Measurements from ENCODE around the gene TASOR.
"Not testable (repeated sequence)": the region's sequence is repeated elsewhere in the genome, so short reads cannot be mapped to it uniquely, and the experiment has no call there.

Gene TASOR, protein sequence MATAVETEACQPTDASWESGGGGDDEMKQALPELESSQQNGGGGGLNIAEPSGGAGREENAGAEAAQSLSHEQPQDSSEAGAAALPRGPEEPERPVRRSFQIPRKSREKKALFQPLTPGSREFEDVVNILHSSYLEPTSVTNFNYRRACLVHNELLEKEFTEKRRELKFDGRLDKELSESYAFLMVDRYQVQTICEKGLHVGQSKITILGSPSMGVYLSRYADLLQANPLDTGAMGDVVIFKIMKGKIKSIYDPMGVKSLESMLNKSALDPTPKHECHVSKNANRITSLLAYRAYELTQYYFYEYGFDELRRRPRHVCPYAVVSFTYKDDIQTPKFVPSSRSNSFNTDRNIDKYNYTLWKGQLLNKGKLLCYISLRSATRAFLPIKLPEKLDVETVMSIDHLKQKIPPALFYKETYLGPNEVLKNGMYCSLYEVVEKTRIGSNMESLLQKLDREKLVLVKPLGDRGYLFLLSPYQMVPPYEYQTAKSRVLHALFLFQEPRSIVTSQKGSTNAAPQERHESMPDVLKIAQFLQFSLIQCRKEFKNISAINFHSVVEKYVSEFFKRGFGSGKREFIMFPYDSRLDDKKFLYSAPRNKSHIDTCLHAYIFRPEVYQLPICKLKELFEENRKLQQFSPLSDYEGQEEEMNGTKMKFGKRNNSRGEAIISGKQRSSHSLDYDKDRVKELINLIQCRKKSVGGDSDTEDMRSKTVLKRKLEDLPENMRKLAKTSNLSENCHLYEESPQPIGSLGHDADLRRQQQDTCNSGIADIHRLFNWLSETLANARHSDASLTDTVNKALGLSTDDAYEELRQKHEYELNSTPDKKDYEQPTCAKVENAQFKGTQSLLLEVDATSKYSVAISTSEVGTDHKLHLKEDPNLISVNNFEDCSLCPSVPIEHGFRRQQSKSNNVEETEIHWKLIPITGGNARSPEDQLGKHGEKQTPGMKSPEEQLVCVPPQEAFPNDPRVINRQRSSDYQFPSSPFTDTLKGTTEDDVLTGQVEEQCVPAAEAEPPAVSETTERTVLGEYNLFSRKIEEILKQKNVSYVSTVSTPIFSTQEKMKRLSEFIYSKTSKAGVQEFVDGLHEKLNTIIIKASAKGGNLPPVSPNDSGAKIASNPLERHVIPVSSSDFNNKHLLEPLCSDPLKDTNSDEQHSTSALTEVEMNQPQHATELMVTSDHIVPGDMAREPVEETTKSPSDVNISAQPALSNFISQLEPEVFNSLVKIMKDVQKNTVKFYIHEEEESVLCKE (N-terminal part only)
- total RNA-seq, result 125 to 205 reads per million in 2 donors

DNA sequence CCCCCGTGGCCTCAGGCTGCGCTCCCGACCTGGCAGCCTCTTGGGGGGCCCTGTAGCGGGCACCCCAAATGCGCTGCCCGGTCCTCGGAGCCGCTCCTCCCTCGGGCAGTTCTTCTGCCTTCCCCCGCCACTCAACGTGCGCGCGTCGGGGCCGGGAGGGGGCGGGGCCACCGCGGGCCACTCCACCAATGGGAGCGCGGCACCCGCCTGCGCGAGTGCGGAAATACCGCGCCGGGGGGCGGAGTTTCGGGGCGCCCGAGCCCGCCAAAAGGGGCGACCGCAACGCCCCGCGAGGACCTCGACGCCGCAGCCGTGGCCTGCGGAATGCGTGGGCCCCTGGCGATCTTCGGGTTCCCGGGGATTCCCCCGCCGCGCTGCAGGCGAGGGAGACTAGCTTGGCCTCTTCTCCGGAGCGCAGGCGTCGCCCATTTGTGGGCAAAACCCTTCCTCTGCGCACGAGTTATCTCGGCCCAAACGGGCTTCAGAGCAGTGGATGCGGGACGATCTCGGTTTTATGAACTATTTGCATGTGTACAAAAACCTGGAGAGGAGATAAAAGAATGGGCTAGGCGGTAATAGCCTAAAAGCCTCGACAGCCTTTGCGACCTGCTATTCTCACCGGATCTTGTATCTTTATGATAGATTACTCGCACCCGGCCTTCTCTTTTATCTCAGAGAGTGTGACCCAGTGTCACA lies at the start of gene TASOR:
TSS of gene TASOR (minus strand) at position 144 of the 696 bp plus-strand sequence. CDS start 259 bp downstream, outside the sequence.
- DNase-seq, result peak; percentile 76 to 94 (median 81)

DNA sequence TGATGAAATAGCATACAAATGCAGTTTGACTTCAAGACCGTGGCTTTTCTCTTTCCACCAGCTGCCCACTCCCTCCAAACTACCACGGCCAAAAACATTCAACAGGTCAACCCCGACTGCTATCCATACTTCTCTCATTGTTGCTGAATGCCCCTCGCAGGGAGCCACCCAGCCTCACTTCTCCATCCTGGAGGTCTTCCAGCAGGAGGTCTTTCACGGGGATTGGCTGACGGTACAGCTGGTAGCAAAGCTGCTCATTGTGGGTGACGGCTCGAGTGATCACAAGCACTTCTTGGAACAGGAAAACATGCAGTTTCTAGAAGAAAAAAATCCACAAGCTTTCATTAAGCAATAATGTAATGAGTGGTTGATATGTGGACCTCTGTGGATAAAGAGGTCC lies 49.0 kb upstream of the TASOR start:
- no peak for DNase-seq

DNA sequence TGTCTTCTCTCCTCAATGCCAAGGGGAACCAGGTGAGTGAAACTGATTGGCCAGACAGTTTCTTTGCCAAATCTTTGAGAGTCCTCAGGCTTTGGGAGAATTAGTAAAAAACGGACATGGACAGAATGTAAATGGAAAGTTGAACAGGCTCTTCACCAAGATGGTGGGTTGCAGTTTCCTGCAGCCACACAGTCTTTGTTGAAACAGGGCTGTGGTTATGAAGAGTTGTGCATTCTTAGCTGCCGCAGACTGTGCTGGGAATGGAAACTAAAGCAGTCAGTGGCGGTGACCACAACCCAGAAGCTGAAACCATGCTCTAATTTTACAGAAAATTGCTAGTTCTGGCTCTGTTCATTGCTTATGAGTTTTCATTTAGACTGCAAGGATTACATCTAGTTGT lies 42.1 kb upstream of the TASOR start:
- peak in 3 of 5 experiments; percentile 10 to 96 (median 71) for DNase-seq

DNA sequence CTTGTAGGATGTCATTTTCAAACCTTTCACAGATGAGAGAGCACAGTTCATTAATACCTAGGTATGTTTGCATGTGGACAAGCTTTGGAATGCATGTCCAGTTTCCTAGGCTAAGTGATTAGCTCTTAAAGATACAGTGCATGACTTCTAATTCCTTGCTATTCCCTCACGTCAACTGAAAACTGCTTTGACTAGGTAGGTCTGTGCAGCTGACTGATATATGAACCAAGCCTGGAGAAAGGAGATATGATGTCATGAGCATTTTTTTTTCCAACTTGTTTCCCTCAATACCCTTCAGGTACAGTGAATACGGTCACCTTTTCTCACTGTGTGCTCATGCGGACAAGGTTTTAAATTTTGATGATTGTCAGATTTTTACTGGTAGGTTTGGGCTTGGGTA lies 41.6 kb upstream of the TASOR start:
- no peak for DNase-seq

DNA sequence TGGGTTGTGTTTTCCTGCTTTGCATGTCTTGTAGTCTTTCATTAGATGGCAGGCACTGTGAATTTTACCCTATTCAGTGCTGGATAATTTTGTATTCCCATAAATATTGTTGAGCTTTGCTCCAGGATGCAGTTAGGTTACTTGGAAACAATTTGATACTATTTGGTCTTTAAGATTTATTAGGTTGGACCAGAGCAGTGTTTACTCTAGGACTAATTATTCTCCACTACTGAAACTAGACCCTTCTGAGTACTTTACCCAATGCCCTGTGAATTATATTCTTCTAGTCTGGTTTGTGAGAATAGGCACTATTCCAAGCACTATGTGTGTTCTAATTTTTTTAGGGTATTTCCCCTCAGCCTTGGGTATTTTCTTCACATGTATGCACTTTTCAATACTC lies 37.8 kb upstream of the TASOR start:
- DNase-seq, result no peak

DNA sequence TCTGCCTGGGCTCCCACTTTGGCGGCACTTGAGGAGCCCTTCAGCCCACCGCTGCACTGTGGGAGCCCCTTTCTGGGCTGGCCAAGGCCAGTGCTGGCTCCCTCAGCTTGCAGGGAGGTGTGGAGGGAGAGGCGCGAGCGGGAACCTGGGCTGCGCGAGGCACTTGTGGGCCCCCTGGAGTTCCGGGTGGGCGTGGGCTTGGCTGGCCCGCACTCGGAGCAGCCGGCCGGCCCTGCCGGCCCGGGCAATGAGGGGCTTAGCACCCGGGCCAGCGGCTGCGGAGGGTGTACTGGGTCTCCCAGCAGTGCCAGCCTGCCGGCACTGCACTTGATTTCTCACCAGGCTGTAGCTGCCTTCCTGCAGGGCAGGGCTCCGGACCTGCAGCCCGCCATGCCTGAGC lies 35.7 kb upstream of the TASOR start:
- DNase-seq, result not testable (repeated sequence)

DNA sequence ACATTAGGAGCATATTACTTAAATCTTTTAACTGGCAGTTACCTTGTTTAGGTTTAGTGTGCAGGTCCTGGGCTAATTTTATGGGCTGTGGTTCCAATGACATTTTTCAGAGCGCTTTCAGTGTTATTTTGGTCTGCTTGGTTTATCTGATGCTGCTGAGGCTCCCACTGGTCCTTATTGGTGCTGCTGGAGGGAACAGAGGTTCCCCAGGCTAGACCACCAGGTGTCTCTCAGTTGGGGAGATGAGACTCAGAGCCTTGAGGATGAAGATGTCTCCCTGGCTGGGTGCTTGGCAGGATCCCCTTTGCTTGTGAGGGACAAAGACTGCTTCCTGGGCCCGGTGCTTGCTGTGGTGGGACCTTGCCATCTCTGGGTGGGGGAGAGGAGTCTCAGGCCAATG lies 28.3 kb upstream of the TASOR start:
- DNase-seq, result no peak

DNA sequence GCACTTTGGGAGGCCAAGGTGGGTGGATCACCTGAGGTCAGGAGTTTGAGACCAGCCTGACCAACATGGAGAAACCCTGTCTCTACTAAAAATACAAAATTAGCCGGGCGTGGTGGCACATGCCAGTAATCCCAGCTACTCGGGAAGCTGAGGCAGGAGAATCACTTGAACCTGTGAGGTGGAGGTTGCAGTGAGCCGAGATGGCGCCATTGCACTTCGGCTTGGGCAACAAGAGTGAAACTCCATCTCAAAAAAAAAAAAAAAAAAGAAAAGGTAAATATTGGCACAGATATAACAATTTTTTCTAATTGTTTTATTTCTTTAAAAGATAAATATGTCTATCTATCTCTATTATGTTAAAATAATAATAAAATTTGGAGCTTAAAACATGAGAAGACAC lies 24.3 kb upstream of the TASOR start:
- peak in 1 of 5 experiments; percentile 22 for DNase-seq

DNA sequence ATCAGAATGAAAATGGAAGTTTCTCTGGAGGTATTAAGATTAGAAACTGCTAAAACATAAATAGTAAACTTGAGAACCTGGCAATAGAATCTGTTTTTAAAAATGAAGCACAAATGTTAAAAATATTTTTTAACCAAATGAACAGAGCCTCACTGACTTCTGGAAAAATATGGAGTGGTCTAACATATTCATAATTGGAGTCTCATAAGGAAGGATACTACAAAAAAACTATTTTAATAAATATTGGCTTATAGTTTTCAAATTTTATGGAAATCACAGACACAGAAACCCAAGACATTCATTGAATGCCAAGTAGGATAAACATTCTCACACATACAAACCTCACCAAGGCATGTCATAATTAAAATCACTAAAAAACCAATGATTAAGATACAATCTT lies 23.6 kb upstream of the TASOR start:
- DNase-seq, result no peak

DNA sequence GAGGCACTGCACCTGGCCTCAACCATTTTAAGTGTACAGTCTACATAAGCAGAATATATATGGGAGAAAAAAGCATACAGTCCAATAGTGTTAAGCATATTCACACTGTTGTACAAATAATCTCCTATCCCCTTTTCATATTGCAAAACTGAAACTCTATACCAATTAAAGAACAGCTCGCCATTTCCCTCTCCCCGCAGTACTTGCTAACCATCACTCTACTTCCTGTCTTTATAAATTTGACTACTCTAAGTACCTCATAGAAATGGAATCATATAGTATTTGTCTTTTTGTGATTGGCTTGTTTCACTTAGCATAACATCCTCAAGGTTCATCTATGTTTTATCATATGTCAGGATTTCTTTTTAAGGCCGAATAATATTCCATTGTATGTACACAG lies 21.6 kb upstream of the TASOR start:
- peak in 1 of 5 experiments; percentile 60 for DNase-seq

DNA sequence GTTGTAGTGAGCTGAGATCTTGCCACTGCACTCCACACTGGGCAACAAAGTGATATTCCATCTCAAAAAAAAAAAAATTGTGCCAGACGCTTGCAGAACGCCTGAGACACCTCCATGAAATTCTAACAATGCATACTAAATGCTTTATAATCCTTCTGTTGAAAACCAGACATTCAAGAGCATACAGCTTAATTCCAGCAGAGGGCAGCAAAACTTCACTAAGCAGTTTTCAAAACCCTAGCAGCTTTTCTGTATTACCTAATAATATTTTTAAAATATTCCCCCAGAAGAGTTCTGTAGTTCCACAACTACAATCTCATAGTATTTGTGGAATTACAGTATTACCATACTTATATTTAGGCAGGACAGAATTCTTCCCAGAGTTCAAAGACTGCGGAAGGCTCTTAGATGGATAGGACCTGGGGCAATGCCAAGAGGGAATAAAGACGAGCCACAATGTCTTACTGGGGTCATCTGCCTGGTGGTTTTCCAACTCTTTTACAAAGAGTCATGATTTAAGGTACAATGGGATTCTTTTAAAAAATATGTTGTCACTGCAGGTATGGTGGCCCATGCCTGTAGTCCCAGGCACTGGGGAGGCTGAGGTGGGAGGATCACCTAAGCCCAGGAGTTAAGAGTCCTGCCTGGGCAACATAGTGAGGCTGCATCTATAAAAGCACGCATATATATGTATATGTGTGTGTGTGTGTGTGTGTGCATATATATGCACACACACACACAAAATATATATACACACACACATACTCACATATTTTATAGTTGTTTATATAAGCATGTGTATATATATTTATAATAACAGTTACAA lies 19.6 kb upstream of the TASOR start:
- peak in 3 of 5 experiments; percentile 23 to 72 (median 46) for DNase-seq

DNA sequence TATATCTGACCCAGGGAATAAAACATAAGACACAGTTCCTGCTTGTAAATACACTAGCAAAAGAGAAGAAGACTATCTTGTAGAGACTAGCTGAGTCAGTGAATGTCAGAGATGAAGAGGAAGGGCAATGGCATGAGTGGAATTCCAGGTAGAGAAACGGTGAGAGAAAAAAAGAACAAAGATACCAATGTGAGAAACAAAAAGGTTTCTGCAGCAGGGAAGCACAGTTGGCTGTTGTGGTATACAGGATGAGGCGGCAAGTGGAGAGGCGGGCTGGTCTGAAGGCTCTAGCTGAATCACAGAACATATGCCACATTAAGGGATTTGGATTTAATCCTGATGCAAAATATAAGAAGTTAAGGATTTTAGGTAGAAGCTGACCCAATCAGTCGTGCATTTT lies 17.1 kb upstream of the TASOR start:
- no peak for DNase-seq

DNA sequence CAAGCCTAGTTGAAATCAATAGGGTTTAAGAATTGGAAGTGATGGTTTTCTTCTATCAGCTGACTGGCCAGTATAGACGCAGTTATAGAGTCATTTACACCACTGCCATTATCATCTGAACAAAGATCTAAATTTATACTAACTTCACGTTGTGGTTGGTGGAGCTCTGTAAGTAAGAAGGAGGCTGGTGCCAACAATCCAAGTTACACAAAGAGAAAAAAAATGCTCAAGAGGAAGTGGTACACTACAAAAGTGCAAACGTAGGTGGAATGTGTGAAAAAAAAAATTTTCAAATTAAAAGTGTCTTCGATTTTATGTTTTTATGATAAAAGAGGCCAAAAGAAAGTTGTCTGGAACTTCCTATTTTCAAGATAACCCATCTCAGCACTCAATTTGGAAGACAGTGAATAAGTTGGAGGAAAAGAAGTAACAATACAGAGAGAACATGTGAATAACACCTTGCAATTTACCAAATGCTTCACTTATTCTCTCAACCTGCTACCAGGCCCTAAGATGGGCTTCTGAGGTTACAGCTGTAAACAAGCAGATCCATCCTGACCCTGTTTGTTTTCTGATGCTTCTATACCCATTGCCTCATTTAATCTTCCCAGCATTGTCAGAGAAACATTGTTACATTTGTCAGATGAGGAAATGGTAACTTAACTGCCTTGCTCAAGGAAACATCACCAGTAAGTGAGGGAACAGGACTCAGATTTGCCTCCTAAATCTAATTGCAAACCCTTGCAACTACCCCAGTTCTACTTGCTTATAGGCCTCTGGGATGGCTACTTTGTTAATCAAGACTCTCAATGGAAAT lies 12.0 kb upstream of the TASOR start:
- DNase-seq, result peak in 2 of 5 experiments; percentile 63 to 85

DNA sequence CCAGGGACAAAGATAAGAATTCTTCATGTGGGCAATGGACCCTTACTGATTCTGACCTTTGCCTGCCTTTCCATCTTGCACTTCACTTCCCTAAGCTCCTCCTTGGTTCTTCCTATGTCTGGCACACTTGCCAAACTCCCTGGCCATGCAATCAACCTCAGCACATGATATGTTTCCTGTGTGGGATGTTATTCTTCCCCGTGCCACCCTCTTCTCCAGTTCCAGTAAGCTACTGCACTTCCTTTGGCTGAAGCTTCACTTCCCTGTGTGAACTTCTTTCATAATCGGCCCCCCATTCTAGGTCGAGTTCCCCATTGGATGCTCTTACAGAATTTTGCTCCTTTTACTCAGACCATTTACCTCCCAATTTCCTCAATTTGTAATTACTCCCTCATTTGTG lies 10.7 kb upstream of the TASOR start:
- DNase-seq, result no peak

DNA sequence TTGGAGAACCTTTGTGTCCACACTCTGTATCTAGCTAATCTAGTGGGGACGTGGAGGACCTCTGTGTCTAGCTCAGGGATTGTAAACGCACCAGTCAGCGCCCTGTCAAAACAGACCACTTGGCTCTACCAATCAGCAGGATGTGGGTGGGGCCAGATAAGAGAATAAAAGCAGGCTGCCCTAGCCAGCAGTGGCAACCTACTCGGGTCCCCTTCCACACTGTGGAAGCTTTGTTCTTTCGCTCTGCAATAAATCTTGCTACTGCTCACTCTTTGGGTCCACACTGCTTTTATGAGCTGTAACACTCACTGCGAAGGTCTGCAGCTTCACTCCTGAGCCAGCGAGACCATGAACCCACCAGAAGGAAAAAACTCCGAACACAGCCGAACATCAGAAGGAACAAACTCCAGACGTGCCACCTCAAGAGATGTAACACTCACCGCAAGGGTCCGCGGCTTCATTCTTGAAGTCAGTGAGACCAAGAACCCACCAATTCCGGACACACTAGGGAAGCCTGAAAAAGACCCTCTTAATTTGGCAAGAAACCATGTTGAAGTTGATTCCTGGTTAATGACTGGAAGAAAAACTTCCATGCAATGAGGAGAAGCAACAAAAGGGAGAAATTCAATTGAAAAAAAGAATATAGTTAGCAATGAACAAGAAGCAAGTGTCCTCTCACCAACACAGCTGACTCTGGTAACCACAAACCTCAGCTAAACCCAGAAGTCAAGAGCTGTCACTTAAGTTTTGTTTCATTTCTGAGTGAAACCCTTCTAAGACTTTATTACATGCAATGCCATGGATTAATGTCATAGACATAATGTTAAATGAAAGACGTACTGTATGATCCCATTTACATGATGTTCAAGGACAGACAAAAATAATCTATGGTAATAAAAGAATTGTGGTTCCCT lies 9.7 kb upstream of the TASOR start:
- peak in 2 of 5 experiments; percentile 65 to 89 for DNase-seq

DNA sequence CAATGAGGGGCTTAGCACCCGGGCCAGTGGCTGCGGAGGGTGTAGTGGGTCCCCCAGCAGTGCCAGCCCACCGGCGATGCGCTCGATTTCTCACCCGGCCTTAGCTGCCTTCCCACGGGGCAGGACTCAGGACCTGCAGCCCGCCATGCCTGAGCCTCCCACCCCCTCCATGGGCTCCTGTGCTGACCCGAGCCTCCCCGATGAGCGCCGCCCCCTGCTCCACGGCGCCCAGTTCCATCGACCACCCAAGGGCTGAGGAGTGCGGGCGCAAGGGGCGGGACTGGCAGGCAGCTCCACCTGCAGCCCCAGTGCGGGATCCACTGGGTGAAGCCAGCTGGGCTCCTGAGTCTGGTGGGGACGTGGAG lies 8.9 kb upstream of the TASOR start:
- not testable (repeated sequence) for DNase-seq

DNA sequence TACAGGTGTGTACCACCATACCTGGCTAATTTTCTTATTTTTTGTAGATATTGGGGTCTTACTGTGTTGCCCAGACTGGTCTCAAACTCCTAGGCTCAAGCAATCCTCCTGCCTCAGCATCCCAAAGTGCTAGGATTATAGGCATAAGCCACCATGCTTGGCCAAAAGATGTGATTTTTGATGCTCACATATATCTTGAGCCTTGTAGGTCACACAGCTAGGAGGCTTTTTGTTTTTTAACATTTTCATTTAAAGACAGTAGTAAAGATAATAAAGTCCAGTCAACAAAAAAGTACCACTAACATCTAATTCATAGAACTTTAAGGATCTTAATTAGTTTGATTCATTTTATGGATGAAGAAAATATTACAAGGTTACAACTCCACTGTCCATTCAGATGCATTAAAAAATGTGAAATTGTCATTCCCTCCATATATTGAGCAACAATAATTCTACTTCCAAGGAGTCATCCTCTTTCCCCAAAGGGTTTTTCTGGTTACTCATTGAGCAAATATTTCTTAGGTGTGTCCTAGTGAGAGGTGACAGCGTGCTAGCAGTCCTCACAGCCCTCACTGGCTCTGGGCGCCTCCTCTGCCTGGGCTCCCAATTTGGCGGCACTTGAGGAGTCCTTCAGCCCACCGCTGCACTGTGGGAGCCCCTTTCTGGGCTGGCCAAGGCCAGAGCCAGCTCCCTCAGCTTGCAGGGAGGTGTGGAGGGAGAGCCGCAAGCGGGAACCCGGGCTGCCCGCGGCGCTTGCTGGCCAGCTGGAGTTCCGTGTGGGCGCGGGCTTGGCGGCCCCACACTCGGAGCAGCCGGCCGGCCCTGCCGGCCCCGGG lies 8.3 kb upstream of the TASOR start:
- DNase-seq, result no peak

DNA sequence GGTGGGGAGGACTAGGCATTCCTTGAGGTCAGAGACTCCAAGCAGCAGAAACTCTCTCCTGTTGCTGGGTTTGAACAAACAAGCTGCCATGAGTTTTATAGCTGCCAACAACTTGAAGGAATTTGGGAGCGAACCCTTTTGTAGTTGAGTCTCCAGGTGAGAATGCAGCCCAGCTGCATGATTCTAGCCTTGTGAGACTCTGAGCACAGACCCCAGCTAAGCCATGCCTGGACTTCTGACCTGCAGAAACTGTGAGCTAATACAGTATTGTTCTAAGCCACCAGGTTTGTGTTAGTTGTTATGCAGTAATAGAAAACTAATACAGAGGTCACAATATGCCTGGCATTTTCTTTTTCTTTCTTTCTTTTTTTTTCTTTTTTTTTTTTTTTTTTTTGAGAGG lies 6.2 kb upstream of the TASOR start:
- no peak for DNase-seq
